GM12801 (cell line): ENCODE data around the gene CDHR3.

ENCODE experiments used
- TF ChIP-seq, protein P1 (sequence below): IDR thresholded peaks from one replicate; pipeline ENCODE4 v1.5.1; 2011; ENCODE audit warnings: control low read depth; ENCODE audit not compliant: insufficient read length; ENCODE audit errors: extremely low read depth

CDHR3 gene

DNA sequence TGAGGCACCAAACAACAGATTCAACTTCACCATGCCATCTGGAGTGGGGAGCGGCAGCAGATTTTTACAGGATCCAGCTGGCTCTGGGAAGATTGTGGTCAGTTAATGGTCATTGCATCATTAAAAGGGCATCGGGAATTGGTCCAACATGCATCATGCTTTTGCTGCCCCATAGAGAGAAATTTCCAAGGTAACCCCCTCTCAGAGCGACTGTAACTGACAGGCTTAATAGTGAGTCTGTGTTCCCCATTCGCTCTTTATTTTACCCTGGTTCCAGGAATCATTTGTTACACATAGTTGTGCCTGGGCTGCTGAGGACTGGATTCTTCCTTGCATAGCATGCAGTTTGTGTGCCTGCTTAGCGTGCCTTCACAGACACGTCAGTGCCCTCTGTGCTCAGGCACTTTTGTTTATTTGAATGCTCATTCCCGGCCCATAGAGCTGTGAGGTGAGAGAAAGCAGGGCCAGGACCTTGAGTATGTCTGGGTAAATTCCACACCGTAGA, 49.9 kb downstream of the CDHR3 start:
- TF ChIP-seq, protein P1, sequence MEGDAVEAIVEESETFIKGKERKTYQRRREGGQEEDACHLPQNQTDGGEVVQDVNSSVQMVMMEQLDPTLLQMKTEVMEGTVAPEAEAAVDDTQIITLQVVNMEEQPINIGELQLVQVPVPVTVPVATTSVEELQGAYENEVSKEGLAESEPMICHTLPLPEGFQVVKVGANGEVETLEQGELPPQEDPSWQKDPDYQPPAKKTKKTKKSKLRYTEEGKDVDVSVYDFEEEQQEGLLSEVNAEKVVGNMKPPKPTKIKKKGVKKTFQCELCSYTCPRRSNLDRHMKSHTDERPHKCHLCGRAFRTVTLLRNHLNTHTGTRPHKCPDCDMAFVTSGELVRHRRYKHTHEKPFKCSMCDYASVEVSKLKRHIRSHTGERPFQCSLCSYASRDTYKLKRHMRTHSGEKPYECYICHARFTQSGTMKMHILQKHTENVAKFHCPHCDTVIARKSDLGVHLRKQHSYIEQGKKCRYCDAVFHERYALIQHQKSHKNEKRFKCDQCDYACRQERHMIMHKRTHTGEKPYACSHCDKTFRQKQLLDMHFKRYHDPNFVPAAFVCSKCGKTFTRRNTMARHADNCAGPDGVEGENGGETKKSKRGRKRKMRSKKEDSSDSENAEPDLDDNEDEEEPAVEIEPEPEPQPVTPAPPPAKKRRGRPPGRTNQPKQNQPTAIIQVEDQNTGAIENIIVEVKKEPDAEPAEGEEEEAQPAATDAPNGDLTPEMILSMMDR = no peak

DNA sequence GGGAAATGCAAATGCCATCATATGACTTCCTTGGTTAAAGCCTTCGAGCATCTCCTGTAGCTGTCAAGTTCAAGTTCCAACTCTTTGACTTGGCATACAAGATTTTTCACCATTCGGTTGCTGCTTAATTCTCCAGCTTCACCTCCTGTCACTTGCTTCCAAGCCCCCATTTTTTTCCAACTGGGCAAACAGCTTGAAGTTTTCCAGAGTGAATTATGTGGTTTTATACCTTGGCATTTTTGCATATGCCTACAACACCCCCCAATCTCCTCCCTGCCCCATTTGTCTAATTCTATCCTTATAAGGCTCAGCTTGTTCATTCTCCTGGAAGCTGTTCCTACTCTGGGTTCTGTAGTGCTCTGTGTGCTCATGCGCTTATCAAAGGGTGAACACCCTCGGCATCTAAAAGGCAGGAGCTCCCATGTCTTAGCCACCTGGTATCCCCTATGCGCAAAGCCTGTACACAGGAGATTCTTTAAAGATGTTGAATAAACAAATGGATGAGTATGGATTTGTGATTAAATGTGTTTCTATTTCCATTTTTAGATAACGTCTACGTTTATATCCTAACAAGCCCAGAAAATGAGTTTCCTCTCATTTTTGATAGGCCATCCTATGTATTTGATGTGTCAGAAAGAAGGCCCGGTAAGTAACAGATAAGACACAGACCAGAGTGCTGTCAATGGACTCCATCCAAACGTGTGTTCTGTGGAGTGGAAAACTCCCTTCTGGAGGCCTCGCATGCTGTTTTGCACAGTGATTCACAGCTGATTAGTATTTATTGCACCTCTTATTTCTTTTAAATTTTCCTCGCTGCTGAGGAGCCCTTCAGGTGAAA, 52.5 kb downstream of the CDHR3 start:
- TF ChIP-seq, protein P1 = no peak

- TF ChIP-seq, protein P1 = no peak
These were observed 53.3 kb downstream of the CDHR3 start for GRCh38 chr7:106016331-106016730.

DNA sequence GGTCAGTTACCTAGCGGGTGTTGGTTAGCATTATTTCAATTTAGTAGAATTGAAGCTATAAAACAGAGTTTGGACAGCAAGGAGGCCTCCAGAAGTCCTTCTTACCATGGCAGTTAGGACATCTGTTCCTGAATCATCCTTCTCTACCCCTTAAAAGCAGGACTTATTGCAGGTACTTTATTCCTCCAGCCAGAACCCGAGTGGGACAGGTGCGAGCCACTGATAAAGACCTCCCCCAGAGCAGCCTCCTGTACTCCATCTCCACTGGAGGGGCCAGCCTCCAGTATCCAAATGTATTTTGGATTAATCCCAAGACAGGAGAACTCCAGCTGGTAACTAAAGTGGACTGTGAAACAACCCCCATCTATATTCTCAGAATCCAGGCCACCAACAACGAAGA, 54.6 kb downstream of the CDHR3 start:
- TF ChIP-seq, protein P1 = no peak

- TF ChIP-seq, protein P1 = no peak
These were observed 55.8 kb downstream of the CDHR3 start for GRCh38 chr7:106018566-106019469.

DNA sequence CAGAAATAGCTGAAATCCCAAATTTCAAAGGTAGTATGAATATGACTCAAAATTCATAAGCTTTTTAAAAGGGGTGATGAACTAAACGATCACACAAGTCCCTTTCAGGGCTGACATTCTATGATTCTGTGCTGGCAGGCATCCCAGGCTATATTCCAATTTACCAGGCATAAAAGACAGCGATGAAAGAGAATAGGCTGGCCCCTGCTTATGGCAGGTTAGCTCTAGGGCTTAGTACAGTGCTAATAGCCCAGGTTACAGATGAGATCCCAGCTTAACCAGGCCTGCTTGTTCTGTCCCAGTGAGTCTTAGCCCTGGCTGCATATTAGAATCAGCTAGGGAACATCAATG, 56.4 kb downstream of the CDHR3 start:
- TF ChIP-seq, protein P1 = no peak
